Measurements from ENCODE around the gene C5AR2.
A peak's percentile ranks its signal among the peaks of the same experiment; 100 is the strongest.

Gene C5AR2

DNA sequence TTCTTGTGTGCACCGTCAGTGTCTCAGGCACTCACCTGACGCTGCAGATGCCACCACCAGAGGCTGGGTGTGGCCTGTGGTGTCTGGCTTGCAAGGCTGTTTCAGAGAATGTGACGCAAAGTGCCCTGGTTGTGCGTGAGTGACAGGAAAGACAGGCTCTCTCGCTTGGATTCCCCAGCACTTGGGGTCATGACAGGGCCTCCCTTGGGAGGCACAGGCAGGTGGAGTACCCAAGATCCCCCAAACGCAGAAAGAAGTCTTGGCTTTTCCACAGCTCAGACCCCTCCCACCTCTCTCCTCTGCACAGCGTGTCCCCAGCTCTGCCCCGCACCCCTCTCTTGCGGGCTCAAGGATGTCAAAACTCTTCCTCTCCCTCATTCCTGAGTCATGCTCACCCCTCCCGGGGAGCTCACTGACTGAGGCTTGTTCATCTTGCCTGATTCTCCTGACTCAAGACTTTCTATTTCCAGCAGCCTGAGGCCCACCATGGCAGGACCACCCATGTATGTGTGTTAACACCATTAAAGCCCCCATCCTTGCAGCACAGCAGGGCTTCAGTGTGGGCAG, 38.2 kb downstream of the C5AR2 start:
- DNase-seq (ENCODE audit: low spot score): no peak
- TF ChIP-seq, protein P1, sequence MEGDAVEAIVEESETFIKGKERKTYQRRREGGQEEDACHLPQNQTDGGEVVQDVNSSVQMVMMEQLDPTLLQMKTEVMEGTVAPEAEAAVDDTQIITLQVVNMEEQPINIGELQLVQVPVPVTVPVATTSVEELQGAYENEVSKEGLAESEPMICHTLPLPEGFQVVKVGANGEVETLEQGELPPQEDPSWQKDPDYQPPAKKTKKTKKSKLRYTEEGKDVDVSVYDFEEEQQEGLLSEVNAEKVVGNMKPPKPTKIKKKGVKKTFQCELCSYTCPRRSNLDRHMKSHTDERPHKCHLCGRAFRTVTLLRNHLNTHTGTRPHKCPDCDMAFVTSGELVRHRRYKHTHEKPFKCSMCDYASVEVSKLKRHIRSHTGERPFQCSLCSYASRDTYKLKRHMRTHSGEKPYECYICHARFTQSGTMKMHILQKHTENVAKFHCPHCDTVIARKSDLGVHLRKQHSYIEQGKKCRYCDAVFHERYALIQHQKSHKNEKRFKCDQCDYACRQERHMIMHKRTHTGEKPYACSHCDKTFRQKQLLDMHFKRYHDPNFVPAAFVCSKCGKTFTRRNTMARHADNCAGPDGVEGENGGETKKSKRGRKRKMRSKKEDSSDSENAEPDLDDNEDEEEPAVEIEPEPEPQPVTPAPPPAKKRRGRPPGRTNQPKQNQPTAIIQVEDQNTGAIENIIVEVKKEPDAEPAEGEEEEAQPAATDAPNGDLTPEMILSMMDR (IDR thresholded peaks at IDR 0.05; ENCODE audit: poor library complexity, severe bottlenecking): no peak
- Histone ChIP-seq H3K27ac (ENCODE audit: poor library complexity, severe bottlenecking) (no peak overlapping the region), H3K4me1 (ENCODE audit: insufficient read depth, poor library complexity, severe bottlenecking) (no peaks in the 10 kb centered on the region), H3K27me3 (ENCODE audit: insufficient read depth, poor library complexity, severe bottlenecking) (no peaks in the 10 kb centered on the region), H3K4me3 (ENCODE audit: severe bottlenecking) (no peak overlapping the region), H3K9me3 (ENCODE audit: severe bottlenecking) (no peaks in the 10 kb centered on the region), H3K36me3 (ENCODE audit: low read depth) (peaks cover 70% of the 10 kb centered on the region)
- ATAC-seq (ENCODE audit: low read depth): 0 out of 3 replicates have a peak, but pooled peaks have one; percentile 25

GRCh38 chr19:47371261-47371660, 39.3 kb downstream of the C5AR2 start:
- Histone ChIP-seq H3K4me1 (ENCODE audit: insufficient read depth, poor library complexity, severe bottlenecking) (no peaks in the 10 kb centered on the region), H3K27me3 (ENCODE audit: insufficient read depth, poor library complexity, severe bottlenecking) (no peaks in the 10 kb centered on the region), H3K27ac (ENCODE audit: poor library complexity, severe bottlenecking) (no peak overlapping the region), H3K36me3 (ENCODE audit: low read depth) (peaks cover 74% of the 10 kb centered on the region), H3K9me3 (ENCODE audit: severe bottlenecking) (no peaks in the 10 kb centered on the region), H3K4me3 (ENCODE audit: severe bottlenecking) (no peak overlapping the region)
- TF ChIP-seq, protein P1 (IDR thresholded peaks at IDR 0.05; ENCODE audit: poor library complexity, severe bottlenecking): no peak
- ATAC-seq (ENCODE audit: low read depth) (no peak), DNase-seq (ENCODE audit: low spot score) (no peak)

GRCh38 chr19:47372603-47373002, 40.6 kb downstream of the C5AR2 start:
- ATAC-seq (ENCODE audit: low read depth): no peak
- H3K27ac ChIP-seq (ENCODE audit: poor library complexity, severe bottlenecking): no peak overlapping the region
- TF ChIP-seq, protein P1 (IDR thresholded peaks at IDR 0.05; ENCODE audit: poor library complexity, severe bottlenecking): no peak
- no peak overlapping the region for H3K4me3 ChIP-seq (ENCODE audit: severe bottlenecking)
- no peaks in the 10 kb centered on the region for H3K27me3 ChIP-seq (ENCODE audit: insufficient read depth, poor library complexity, severe bottlenecking)
- no peak for DNase-seq (ENCODE audit: low spot score)
- no peaks in the 10 kb centered on the region for H3K9me3 ChIP-seq (ENCODE audit: severe bottlenecking)
- H3K36me3 ChIP-seq (ENCODE audit: low read depth): peaks cover 72% of the 10 kb centered on the region
- no peaks in the 10 kb centered on the region for H3K4me1 ChIP-seq (ENCODE audit: insufficient read depth, poor library complexity, severe bottlenecking)

GRCh38 chr19:47373246-47374240, 41.6 kb downstream of the C5AR2 start:
- Histone ChIP-seq H3K27me3 (ENCODE audit: insufficient read depth, poor library complexity, severe bottlenecking) (no peaks in the 10 kb centered on the region), H3K4me3 (ENCODE audit: severe bottlenecking) (no peak overlapping the region), H3K4me1 (ENCODE audit: insufficient read depth, poor library complexity, severe bottlenecking) (no peaks in the 10 kb centered on the region), H3K36me3 (ENCODE audit: low read depth) (peaks cover 69% of the 10 kb centered on the region), H3K27ac (ENCODE audit: poor library complexity, severe bottlenecking) (no peak overlapping the region), H3K9me3 (ENCODE audit: severe bottlenecking) (no peaks in the 10 kb centered on the region)
- DNase-seq (ENCODE audit: low spot score): no peak
- ATAC-seq (ENCODE audit: low read depth): no peak
- TF ChIP-seq, protein P1 (IDR thresholded peaks at IDR 0.05; ENCODE audit: poor library complexity, severe bottlenecking): no peak

All from RWPE2 (cell line).